ENCODE data around the gene OR2D2.

OR2D2 gene, protein sequence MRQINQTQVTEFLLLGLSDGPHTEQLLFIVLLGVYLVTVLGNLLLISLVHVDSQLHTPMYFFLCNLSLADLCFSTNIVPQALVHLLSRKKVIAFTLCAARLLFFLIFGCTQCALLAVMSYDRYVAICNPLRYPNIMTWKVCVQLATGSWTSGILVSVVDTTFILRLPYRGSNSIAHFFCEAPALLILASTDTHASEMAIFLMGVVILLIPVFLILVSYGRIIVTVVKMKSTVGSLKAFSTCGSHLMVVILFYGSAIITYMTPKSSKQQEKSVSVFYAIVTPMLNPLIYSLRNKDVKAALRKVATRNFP

GRCh38 chr11:6892400-6892799 is at the start of gene OR2D2:
Gene OR2D2, minus strand, starts transcription at chr11:6892500. Its CDS starts 0 bp downstream, at chr11:6892500.
- ChIA-PET POLR2A (no interaction called here), CTCF (no interaction called here)
- no peak for TF ChIP-seq L3MBTL2 (conservative IDR thresholded peaks at IDR 0.05)
- TF ChIP-seq NFRKB (IDR thresholded peaks at IDR 0.05), result no peak
- no peak for DNase-seq (ENCODE audit: extremely low spot score)

- DNase-seq (ENCODE audit: extremely low spot score), result no peak
- TF ChIP-seq L3MBTL2 (conservative IDR thresholded peaks at IDR 0.05), result no peak
- TF ChIP-seq NFRKB (IDR thresholded peaks at IDR 0.05), result no peak
- TF ChIP-seq CTBP1 (IDR thresholded peaks at IDR 0.05; ENCODE audit: borderline replicate concordance), result no peak
- TF ChIP-seq ARNT (IDR thresholded peaks at IDR 0.05), result no peak
- TF ChIP-seq BHLHE40 (IDR thresholded peaks at IDR 0.05; ENCODE audit: borderline replicate concordance), result no peak
- TF ChIP-seq TARDBP (IDR thresholded peaks at IDR 0.05), result no peak
- TF ChIP-seq LEF1 (IDR thresholded peaks at IDR 0.05; ENCODE audit: borderline replicate concordance), result no peak
- no peak for TF ChIP-seq SUZ12 (IDR thresholded peaks at IDR 0.05)
- TF ChIP-seq SP1 (IDR thresholded peaks at IDR 0.05), result no peak
- TF ChIP-seq FOXA1 (IDR thresholded peaks at IDR 0.05), result no peak
- TF ChIP-seq HDGF (IDR thresholded peaks at IDR 0.05; ENCODE audit: borderline replicate concordance), result no peak
- no peak for TF ChIP-seq FOXK2 (IDR thresholded peaks at IDR 0.05)
- TF ChIP-seq, protein P1, sequence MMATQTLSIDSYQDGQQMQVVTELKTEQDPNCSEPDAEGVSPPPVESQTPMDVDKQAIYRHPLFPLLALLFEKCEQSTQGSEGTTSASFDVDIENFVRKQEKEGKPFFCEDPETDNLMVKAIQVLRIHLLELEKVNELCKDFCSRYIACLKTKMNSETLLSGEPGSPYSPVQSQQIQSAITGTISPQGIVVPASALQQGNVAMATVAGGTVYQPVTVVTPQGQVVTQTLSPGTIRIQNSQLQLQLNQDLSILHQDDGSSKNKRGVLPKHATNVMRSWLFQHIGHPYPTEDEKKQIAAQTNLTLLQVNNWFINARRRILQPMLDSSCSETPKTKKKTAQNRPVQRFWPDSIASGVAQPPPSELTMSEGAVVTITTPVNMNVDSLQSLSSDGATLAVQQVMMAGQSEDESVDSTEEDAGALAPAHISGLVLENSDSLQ (IDR thresholded peaks at IDR 0.05), result no peak
- TF ChIP-seq FOXM1 (IDR thresholded peaks at IDR 0.05; ENCODE audit: borderline replicate concordance), result no peak
- TF ChIP-seq ELF4 (IDR thresholded peaks at IDR 0.05), result no peak
- ChIA-PET CTCF (no interaction called here), POLR2A (no interaction called here)
Measured at GRCh38 chr11:6941970-6942369, 49.7 kb upstream of the OR2D2 start.

- no peak for DNase-seq (ENCODE audit: extremely low spot score)
- no peak for TF ChIP-seq ARNT (IDR thresholded peaks at IDR 0.05)
- TF ChIP-seq LEF1 (IDR thresholded peaks at IDR 0.05; ENCODE audit: borderline replicate concordance), result no peak
- no peak for TF ChIP-seq TARDBP (IDR thresholded peaks at IDR 0.05)
- TF ChIP-seq NFRKB (IDR thresholded peaks at IDR 0.05), result no peak
- TF ChIP-seq ZNF384 (IDR thresholded peaks at IDR 0.05), result no peak
- no peak for TF ChIP-seq CTBP1 (IDR thresholded peaks at IDR 0.05; ENCODE audit: borderline replicate concordance)
- no peak for TF ChIP-seq ELF4 (IDR thresholded peaks at IDR 0.05)
- TF ChIP-seq HDGF (IDR thresholded peaks at IDR 0.05; ENCODE audit: borderline replicate concordance), result no peak
- TF ChIP-seq, protein P1 (IDR thresholded peaks at IDR 0.05), result no peak
- no peak for TF ChIP-seq SUZ12 (IDR thresholded peaks at IDR 0.05)
- no peak for TF ChIP-seq SP1 (IDR thresholded peaks at IDR 0.05)
- TF ChIP-seq FOXA1 (IDR thresholded peaks at IDR 0.05), result no peak
- TF ChIP-seq BHLHE40 (IDR thresholded peaks at IDR 0.05; ENCODE audit: borderline replicate concordance), result no peak
- TF ChIP-seq L3MBTL2 (conservative IDR thresholded peaks at IDR 0.05), result no peak
- TF ChIP-seq FOXK2 (IDR thresholded peaks at IDR 0.05), result no peak
- no peak for TF ChIP-seq FOXM1 (IDR thresholded peaks at IDR 0.05; ENCODE audit: borderline replicate concordance)
- CTCF ChIA-PET, result no interaction called here
- POLR2A ChIA-PET, result no interaction called here
Measured at GRCh38 chr11:6932145-6932544, 39.8 kb upstream of the OR2D2 start.

DNA sequence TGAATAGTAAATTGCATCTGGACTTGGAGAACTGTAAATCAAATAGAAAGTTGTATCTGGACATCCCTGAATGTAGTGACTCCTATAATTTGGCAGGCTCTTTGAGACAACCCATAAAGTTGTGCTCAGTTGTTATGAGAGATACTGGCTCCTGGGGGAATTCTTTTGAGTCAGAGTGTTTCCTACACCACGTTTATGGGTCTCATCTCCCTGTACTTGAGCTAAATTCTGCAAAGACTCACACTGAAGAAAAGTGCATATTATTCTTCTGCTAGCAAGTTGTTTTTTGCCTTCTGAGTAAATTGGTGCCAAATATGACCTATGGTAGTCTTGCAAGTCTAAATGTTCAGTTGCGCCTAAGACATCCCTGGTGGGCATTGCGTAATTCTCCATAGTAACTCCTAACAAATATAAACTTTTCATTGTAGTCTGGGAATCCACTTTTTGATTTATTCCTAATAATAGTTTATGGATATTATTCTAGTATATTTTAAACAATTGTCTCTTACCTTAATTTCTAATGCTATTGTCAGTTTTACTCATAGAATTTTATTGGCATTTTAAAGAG is 38.9 kb upstream of the OR2D2 start:
- POLR2A ChIA-PET, result no interaction called here
- TF ChIP-seq L3MBTL2 (conservative IDR thresholded peaks at IDR 0.05), result no peak
- no peak for DNase-seq (ENCODE audit: extremely low spot score)
- CTCF ChIA-PET, result no interaction called here

DNA sequence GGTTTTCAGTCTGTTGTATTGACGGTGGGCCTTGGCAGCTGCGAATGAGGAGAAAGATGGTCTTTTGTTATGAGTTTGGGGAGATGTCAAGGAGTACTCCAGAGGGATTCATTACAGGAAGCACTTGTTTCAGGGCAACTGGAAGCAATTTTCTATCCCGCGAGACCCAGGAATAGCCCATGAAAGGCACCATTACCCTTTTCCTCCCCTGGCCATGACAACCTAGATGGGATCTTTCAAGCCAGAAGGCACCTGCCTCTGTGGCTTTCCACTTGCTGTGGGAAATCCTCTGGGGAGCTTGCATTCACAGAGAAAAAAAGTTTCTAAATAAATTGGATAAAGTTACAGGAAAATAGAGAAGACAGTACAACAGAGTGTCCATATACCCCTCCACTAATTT is 36.6 kb upstream of the OR2D2 start:
- ChIA-PET CTCF (no interaction called here), POLR2A (interaction anchor here (1.5 kb wide), 1 partner anchor 117 kb away, joined by 3 read pairs; no protein-coding TSS in a partner anchor)
- TF ChIP-seq, protein P1 (IDR thresholded peaks at IDR 0.05), result no peak
- no peak for DNase-seq (ENCODE audit: extremely low spot score)

DNA sequence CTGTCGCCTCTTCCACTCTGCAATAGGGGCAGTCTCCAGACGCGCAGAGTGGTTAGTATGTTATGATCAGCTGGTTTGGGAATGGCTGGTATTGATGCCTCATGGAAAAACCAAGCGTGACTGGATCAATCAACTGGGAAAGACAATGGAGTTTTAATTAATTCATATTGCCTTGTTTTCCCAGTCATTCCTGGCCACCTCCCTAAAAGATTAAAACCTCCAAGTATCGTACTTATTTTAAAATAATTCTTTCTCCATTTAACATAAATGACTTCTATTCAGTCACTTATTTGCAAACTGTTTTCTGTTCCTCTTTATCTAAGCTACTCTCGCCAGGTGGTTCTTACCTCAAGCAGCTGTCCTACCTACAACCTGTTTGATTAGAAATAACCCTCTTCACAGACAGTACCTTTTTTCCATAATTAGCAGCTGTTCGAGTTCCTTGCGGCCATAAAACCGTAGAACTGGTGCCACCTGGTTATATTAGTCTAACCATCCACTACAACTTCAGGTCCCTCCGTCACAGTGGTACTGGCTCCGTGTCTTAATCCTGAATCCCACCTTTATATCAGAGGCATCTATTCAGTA is 34.8 kb upstream of the OR2D2 start:
- CTCF ChIA-PET, result no interaction called here
- POLR2A ChIA-PET, result interaction anchor here (1.0 to 1.5 kb wide), 8 partner anchors 12 to 587 kb away, joined by 3 to 8 read pairs (median 4); partner anchors contain the start of gene PPFIBP2
- DNase-seq (ENCODE audit: extremely low spot score), result no peak
- TF ChIP-seq FOXK2 (IDR thresholded peaks at IDR 0.05) (no peak), ZNF384 (IDR thresholded peaks at IDR 0.05) (no peak), NFRKB (IDR thresholded peaks at IDR 0.05) (no peak), FOXA1 (IDR thresholded peaks at IDR 0.05) (no peak), HDGF (IDR thresholded peaks at IDR 0.05; ENCODE audit: borderline replicate concordance) (no peak), L3MBTL2 (conservative IDR thresholded peaks at IDR 0.05) (no peak), BHLHE40 (IDR thresholded peaks at IDR 0.05; ENCODE audit: borderline replicate concordance) (no peak), FOXM1 (IDR thresholded peaks at IDR 0.05; ENCODE audit: borderline replicate concordance) (no peak), ELF4 (IDR thresholded peaks at IDR 0.05) (no peak), CTBP1 (IDR thresholded peaks at IDR 0.05; ENCODE audit: borderline replicate concordance) (no peak), TARDBP (IDR thresholded peaks at IDR 0.05) (no peak), SP1 (IDR thresholded peaks at IDR 0.05) (no peak), LEF1 (IDR thresholded peaks at IDR 0.05; ENCODE audit: borderline replicate concordance) (no peak), SUZ12 (IDR thresholded peaks at IDR 0.05) (no peak)

Data from HEK293T (cell line).